ENCODE results near the gene CLDN4.
"Not testable (repeated sequence)": the region's sequence is repeated elsewhere in the genome, so short reads cannot be mapped to it uniquely, and the experiment has no call there.

Gene CLDN4, protein sequence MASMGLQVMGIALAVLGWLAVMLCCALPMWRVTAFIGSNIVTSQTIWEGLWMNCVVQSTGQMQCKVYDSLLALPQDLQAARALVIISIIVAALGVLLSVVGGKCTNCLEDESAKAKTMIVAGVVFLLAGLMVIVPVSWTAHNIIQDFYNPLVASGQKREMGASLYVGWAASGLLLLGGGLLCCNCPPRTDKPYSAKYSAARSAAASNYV

GRCh38 chr7:73830681-73831583, at the start of gene CLDN4:
Gene CLDN4 (plus strand): TSS chr7:73830996. CDS start chr7:73831202, 206 bp downstream.
- DNase-seq, result no peak

DNA sequence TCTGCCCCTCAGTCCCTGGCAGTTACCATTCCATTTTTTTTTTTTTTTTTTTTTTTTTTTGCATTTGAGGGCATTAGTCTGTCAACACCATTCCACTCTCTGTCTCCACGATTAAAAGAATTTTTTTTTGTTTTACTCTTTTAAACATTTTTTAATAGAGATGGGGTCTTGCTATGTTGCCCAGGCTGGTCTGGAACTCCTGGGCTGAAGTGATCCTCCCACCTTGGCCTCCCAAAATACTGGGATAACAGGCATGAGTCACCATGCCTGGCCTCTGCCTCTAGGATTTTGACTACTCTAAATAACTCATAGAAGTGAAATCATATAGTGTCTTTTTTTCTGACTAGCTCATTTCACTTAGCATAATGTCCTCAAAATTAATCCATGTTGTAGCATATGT, 44.2 kb upstream of the CLDN4 start:
- DNase-seq, result no peak

DNA sequence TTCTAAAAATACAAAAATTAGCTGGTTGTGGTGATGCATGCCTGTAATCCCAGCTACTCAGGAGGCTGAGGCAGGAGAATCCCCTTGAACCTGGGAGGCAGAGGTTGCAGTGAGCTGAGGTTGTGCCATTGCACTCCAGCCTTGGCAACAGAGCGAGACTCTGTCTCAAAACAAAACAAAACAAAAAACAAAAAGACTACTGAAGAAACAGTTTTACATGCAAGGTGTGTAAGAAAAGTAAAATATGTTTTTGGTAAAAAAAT, 43.1 kb upstream of the CLDN4 start:
- DNase-seq, result not testable (repeated sequence)

- no peak for DNase-seq
These were observed 41.7 kb upstream of the CLDN4 start for GRCh38 chr7:73789051-73789450.

DNA sequence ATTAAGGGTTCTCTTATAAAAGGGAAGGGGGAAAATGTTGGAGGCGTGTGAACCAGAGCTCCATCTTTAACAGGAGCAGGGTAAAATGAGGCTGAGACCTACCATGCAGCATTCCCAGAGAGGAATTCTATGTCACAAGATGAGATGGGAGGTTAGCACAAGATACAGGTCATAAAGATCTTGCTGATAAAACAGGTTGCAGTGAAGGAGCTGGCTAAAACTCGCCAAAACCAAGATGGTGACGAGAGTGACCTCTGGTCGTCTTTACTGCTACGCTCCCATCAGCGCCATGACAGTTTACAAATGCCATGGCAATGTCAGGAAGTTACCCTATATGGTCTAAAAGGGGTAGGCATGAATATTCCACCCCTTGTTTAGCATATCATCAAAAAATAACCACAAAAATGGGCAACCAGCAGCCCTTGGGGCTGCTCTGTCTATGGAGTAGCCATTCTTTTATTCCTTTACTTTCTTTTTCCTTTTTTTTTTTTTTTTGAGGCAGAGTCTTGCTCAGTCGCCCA, 39.6 kb upstream of the CLDN4 start:
- DNase-seq, result not testable (repeated sequence)

GRCh38 chr7:73795188-73795587, 35.6 kb upstream of the CLDN4 start:
- not testable (repeated sequence) for DNase-seq

DNA sequence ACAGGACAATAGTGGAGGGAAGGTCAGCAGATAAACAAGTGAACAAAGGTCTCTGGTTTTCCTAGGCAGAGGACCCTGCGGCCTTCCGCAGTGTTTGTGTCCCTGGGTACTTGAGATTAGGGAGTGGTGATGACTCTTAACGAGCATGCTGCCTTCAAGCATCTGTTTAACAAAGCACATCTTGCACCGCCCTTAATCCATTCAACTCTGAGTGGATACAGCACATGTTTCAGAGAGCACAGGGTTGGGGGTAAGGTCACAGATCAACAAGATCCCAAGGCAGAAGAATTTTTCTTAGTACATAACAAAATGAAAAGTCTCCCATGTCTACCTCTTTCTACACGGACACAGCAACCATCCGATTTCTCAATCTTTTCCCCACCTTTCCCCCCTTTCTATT, 34.1 kb upstream of the CLDN4 start:
- not testable (repeated sequence) for DNase-seq

DNA sequence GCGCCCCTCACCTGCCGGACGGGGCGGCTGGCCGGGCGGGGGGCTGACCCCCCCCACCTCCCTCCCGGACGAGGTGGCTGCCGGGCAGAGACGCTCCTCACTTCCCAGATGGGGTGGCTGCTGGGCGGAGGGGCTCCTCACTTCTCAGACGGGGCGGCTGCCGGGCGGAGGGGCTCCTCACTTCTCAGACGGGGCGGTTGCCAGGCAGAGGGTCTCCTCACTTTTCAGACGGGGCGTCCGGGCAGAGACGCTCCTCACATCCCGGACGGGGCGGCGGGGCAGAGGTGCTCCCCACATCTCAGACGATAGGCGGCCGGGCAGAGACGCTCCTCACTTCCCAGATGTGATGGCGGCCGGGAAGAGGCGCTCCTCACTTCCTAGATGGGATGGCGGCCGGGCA, 33.6 kb upstream of the CLDN4 start:
- DNase-seq, result not testable (repeated sequence)

DNA sequence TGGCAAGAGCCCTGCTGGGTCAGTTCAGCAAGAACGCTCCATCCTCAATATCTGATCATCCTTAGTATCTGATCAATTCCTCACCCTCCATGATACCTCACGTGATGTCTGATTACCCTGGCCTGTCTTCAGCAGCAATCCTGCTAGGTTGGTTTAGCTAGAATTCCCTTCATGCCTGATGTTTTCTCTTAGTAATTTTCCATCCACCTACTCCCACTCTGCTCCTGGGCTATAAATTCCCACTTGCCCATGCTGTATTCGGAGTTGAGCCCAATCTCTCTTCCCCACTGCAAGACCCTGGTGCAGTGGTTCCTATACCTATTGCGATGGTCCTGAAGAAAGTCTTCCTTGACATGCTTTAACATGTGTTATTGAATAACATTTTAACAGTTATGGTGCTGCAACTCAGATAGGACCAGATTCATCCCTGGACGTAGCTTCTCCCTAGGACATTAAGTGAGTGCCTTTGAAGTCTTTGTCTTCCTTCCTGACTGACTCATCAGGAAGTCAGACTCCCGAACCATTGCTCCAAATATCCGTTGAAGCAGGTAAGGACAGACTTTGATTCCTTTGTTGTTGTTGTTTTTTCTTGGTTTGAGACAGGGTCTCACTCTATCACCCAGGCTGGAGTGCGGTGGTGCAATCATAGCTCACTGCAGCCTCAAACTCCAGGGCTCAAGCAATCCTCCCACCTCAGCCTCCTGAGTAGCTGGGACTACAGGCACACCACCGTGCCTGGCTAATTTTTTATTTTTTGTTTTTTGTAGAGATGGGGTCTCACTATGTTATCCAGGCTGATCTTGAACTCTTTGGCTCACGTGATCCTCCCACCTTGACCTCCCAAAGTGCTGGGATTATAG, 31.3 kb upstream of the CLDN4 start:
- no peak for DNase-seq

DNA sequence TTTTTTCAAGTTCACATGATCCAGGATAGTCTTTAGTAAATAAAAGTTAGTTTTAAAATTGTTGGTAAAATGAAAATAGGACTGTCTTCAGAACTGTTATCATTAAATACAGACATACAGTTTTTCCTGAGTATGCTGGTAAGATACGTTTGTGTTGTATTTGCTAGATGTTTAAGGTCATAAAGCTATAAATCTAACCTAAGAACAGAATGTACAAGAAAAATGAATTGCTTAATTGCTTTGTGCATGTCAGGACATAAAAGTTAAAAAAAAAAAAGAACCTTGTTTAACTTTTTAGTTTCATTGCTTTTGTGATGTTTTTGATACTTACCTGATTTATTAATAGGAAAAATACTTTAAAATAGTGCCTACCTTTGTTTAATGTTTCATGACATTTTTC, 29.2 kb upstream of the CLDN4 start:
- DNase-seq, result no peak

DNA sequence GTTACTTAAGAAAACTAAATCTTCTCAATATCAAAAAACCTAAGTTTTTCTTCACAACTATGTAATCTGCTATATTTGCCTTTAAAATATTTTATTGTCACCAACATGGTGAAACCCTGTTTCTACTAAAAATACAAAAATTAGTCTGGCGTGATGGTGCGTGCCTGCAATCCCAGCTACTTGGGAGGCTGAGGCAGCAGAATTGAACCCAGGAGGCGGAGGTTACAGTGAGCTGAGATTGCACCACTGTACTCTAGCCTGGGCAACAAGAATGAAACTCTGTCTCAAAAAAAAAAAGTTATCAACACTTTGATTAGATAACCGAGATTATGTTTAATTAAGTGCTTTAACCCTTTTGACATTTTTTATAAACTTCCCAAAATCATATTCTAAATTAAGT, 28.3 kb upstream of the CLDN4 start:
- no peak for DNase-seq

DNA sequence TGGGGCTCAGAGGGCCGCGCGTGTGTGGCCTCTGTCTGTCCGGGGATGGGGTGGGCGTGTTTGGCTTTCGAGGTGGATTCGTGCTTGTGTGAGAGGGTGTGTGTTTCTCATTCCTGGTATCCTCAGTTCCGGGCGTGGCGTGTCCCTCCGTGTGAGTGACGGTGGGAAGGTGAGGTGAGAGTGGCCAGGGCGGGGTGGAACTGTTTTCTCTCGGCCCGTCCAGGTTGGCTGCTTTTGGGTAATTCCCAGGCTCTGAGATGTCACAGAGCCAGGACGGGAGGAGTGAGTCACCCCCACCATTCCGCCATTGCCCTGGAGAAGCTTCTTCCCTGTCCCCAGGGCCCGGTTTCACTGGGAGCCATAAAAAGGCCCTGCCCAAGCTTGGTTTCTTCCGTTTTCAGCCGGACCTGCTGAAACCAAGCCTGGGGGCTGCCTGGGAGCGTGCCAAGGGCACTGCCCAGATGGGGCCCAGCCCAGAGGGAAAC, 21.3 kb upstream of the CLDN4 start:
- no peak for DNase-seq

DNA sequence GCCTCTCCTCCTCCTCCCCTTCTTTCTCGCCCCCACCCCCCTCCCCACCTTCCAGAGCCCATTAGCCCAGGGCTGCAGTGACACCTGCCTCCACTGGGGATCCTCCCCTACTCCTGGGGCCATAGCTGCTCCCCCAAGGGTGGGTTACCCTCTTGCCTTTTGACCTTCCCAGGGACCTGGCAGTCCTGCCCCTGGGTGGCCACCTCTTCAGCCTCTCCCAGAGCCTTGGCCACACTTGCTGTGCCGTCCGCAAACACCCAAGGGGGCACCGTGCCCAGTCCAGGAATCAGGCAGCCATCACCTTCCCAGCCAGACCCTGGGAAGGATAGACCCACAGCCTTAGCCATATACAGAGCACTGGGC, 19.8 kb upstream of the CLDN4 start:
- DNase-seq, result no peak

- DNase-seq, result no peak
These were observed 19.0 kb upstream of the CLDN4 start for GRCh38 chr7:73811760-73812168.

GRCh38 chr7:73812996-73813395, 17.8 kb upstream of the CLDN4 start:
- no peak for DNase-seq

DNA sequence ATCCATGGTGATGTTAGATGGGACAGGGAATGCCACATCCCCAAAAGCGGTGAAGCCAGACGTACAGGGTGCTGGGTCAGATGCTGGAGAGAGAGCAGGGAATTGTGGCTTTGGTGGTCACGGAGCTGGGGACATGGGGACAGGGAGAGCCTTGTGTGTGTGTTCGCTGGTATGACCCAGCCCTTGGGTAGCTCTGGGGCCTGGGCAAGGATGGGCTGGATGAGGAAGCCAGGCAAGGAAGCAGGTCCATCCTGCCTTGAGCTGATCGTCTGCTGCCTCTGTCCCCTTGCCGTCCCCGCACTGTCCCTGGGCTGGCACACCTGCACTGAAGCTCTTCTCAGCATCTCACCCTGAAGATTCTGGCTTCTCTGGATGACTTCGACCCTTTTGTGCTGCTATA, 15.4 kb upstream of the CLDN4 start:
- no peak for DNase-seq

DNA sequence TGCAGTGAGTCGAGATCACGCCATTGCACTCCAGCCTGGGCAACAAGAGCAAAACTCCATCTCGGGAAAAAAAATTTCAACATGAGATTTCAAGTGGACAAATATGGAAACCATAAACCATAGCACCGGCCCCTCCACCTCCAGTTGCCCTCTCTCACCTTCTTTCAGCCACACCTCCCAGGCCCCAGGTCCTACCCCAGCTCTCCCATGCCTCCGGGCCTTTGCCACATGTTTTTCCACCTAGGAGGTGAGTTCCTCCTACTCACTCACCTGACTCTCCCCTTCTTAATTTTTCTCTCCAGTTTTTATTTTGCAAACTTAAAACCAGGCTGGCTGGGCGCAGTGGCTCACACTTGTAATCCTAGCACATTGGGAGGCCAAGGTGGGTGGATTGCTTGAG, 13.7 kb upstream of the CLDN4 start:
- DNase-seq, result no peak

GRCh38 chr7:73820013-73820412, 10.8 kb upstream of the CLDN4 start:
- DNase-seq, result no peak

DNA sequence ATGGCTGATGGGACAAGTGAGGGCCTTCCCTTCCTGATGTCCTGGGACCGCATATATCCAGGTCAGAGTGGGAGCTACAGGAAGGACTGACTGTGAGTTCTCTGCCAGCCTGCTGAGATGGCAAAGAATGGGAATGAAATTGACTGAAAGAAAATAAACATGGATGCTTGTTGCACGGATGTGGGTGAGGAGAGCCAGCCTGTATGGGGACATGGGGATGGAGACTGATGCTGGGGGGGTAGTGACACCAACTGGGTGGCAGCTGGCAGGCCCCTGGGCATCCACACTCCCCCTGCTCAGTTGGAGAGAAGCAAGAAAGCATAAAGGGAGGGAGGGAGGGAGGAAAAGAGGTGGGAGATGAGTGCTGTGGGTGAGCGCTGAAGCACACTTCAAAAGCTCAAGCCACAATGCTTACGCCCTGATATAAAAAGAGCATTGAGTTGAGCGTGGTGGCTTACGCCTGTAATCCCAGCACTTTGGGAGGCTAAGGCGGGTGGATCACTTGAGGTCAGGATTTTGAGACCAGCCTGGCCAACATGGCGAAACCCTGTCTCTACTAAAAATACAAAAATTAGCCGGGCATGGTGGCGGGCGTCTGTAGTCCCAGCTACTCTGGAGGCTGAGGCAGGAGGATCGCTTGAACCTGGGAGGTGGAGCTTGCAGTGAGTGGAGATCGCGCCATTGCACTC, 9.1 kb upstream of the CLDN4 start:
- not testable (repeated sequence) for DNase-seq

- no peak for DNase-seq
These were observed 8.2 kb upstream of the CLDN4 start for GRCh38 chr7:73822319-73823173.

DNA sequence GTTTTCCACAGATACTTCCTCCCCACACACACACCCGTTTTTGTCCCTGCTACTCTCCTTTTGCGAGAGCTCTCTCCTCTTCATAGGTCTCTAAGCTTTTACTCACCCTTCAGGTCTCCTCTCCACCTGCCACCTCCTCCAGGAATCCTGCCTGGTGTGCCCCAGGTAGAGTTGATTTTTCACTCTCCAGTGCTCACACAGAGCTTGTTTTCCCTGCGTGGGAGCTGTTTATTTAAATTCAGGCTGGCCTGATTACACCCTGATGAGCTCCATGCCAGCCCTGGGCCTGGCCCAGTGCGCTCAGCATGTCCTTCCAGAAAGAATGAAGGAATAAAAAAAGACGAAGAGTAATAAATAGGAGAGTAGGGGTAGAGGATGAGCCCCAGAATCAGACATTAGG, 7.5 kb upstream of the CLDN4 start:
- DNase-seq, result no peak
